H1 (cell line): ENCODE results near the gene FA2H. TPM values are rescaled to one million over a fixed set of nuclear protein-coding genes. Genes with fewer than 3 reads are reported as not detected.

Experiments
- CTCF ChIA-PET: fragments of 300-600 bp; sonication (Branson Sonifier 250); formaldehyde crosslinking; loops from one replicate; lab custom pipeline; 2021; ENCODE audit not compliant: partially characterized antibody; lab: Charles Lee
- POLR2A ChIA-PET: fragments of 300-600 bp; sonication (Branson Sonifier 250); formaldehyde crosslinking; loops from one replicate; lab custom pipeline; 2021; ENCODE audit warnings: inconsistent platforms; ENCODE audit not compliant: partially characterized antibody; lab: Charles Lee
- DNase-seq, 2 experiments: peaks; one replicate each; pipeline versions ENCODE4 v3.0.0 to v3.0.0-alpha.2; 2010 to 2022; ENCODE audit warnings: low spot score in 2 of 2, low read depth in 1 of 2, mixed read lengths in 1 of 2
- FAIRE-seq: peaks from 2 replicates; lab custom pipeline; 2011; peaks lifted over from hg19 to GRCh38; lab: Jason Lieb, UNC
- H2AFZ ChIP-seq: 2 replicates; pipeline ENCODE4 v1.8.1; 2012; ENCODE audit warnings: low read length, inconsistent platforms
- H2AK5ac ChIP-seq: 2 replicates; pipeline ENCODE4 v1.6.1; 2013; ENCODE audit warnings: low read depth, low read length
- H2BK120ac ChIP-seq: replicated peaks from 2 replicates; pipeline ENCODE3; 2013; ENCODE audit warnings: low read depth, low read length, inconsistent platforms
- H2BK12ac ChIP-seq: 2 replicates; pipeline ENCODE4 v1.6.1; 2013; ENCODE audit warnings: low read depth, low read length
- H2BK15ac ChIP-seq: 2 replicates; pipeline ENCODE4 v1.6.1; 2013; ENCODE audit warnings: low read length
- H2BK20ac ChIP-seq: 2 replicates; pipeline ENCODE4 v1.6.1; 2013; ENCODE audit warnings: low read length
- H2BK5ac ChIP-seq: 2 replicates; pipeline ENCODE4 v1.6.1; 2013; ENCODE audit warnings: low read depth, low read length
- H3K14ac ChIP-seq: 2 replicates; pipeline ENCODE4 v1.6.1; 2013; ENCODE audit warnings: inconsistent platforms; ENCODE audit not compliant: insufficient read length
- H3K18ac ChIP-seq: 2 replicates; pipeline ENCODE4 v1.6.1; 2013; ENCODE audit warnings: low read length; ENCODE audit errors: extremely low read depth
- H3K23ac ChIP-seq: 2 replicates; pipeline ENCODE4 v1.6.1; 2013; ENCODE audit warnings: inconsistent platforms; ENCODE audit not compliant: insufficient read length
- H3K23me2 ChIP-seq: 2 replicates; pipeline ENCODE4 v1.6.1; 2013; ENCODE audit warnings: low read depth, low read length
- H3K27ac ChIP-seq: 2 replicates; pipeline ENCODE4 v1.6.1; 2011; ENCODE audit warnings: low read depth, low read length, inconsistent platforms
- H3K27me3 ChIP-seq, 4 experiments: replicated peaks in 1 of 4; 1 replicate in 1 of 4; 2 replicates in 3 of 4; pipeline versions ENCODE4 v1.6.1 to v1.8.1; 2011 to 2013; ENCODE audit warnings: low read length in 3 of 4, mild to moderate bottlenecking in 3 of 4, inconsistent platforms in 2 of 4, mixed read lengths in 2 of 4, moderate library complexity in 1 of 4; ENCODE audit not compliant: control insufficient read depth in 3 of 4, insufficient read depth in 3 of 4; ENCODE audit errors: extremely low read depth in 1 of 4
- H3K36me3 ChIP-seq, 4 experiments: 2 replicates each; pipeline versions ENCODE4 v1.6.1 to v1.8.1; 2011 to 2013; ENCODE audit warnings: mild to moderate bottlenecking in 4 of 4, low read length in 3 of 4, moderate library complexity in 2 of 4, control low read depth in 1 of 4, inconsistent platforms in 1 of 4; ENCODE audit not compliant: insufficient read depth in 4 of 4, control insufficient read depth in 2 of 4
- H3K4ac ChIP-seq: replicated peaks from 2 replicates; pipeline ENCODE3; 2013; ENCODE audit warnings: low read length, low read depth, mixed read lengths, inconsistent platforms; ENCODE audit not compliant: insufficient read length
- H3K4me1 ChIP-seq, 4 experiments: replicated peaks in 1 of 4; 1 replicate in 1 of 4; 2 replicates in 3 of 4; pipeline versions ENCODE4 v1.6.1 to v1.8.1; 2011 to 2013; ENCODE audit warnings: low read length in 3 of 4, inconsistent platforms in 2 of 4, mixed read lengths in 1 of 4; ENCODE audit not compliant: insufficient read depth in 4 of 4, control insufficient read depth in 3 of 4
- H3K4me2 ChIP-seq, 2 experiments: 2 replicates each; pipeline versions ENCODE4 v1.6.1 to v1.8.1; 2011 to 2013; ENCODE audit warnings: low read depth in 2 of 2, low read length in 2 of 2, control low read depth in 1 of 2, inconsistent platforms in 1 of 2, mild to moderate bottlenecking in 1 of 2; ENCODE audit not compliant: insufficient read depth in 1 of 2
- H3K4me3 ChIP-seq, 4 experiments: fragments of 200-600, 300-600 bp in 1 of 4; sonication (generic), shearing (Covaris generic), sonication (Bioruptor Twin) in 1 of 4; 2 replicates each; pipeline versions ENCODE4 v1.5.1 to v1.8.1; 2011 to 2016; ENCODE audit warnings: low read length in 4 of 4, low read depth in 3 of 4, control low read depth in 2 of 4, inconsistent platforms in 2 of 4, mild to moderate bottlenecking in 2 of 4, mixed read lengths in 1 of 4, moderate library complexity in 1 of 4; ENCODE audit not compliant: insufficient read depth in 2 of 4; ENCODE audit errors: extremely low read depth in 1 of 4
- H3K56ac ChIP-seq: replicated peaks from 2 replicates; pipeline ENCODE3; 2013; ENCODE audit warnings: low read depth, mild to moderate bottlenecking, mixed read lengths, low read length, inconsistent platforms; ENCODE audit not compliant: insufficient read length
- H3K79me1 ChIP-seq: 2 replicates; pipeline ENCODE4 v1.6.1; 2013; ENCODE audit warnings: low read depth, low read length, control low read depth
- H3K79me2 ChIP-seq, 2 experiments: 2 replicates each; pipeline versions ENCODE4 v1.6.1 to v1.8.1; 2012 to 2013; ENCODE audit warnings: low read length in 2 of 2, mild to moderate bottlenecking in 2 of 2, inconsistent platforms in 1 of 2; ENCODE audit not compliant: insufficient read depth in 2 of 2, control insufficient read depth in 1 of 2
- H3K9ac ChIP-seq, 4 experiments: replicated peaks in 1 of 4; 1 replicate in 1 of 4; 2 replicates in 3 of 4; pipeline versions ENCODE4 v1.6.1 to v1.8.1; 2011 to 2013; ENCODE audit warnings: low read depth in 3 of 4, low read length in 3 of 4, control low read depth in 2 of 4, mild to moderate bottlenecking in 2 of 4, moderate library complexity in 2 of 4, inconsistent platforms in 1 of 4; ENCODE audit errors: extremely low read depth in 1 of 4
- H3K9me3 ChIP-seq, 2 experiments: 2 replicates each; pipeline versions ENCODE4 v1.6.1 to v1.8.1; 2012 to 2013; ENCODE audit warnings: mild to moderate bottlenecking in 2 of 2, moderate library complexity in 2 of 2, control low read depth in 1 of 2, inconsistent platforms in 1 of 2, low read depth in 1 of 2, low read length in 1 of 2, mixed read lengths in 1 of 2; ENCODE audit not compliant: insufficient read depth in 2 of 2
- H4K20me1 ChIP-seq, 2 experiments: replicated peaks in 1 of 2; 2 replicates each; pipeline versions ENCODE3 to v1.8.1; 2011 to 2013; ENCODE audit warnings: inconsistent platforms in 2 of 2, low read length in 2 of 2, mild to moderate bottlenecking in 1 of 2; ENCODE audit not compliant: insufficient read depth in 2 of 2, control insufficient read depth in 1 of 2
- H4K5ac ChIP-seq: 2 replicates; pipeline ENCODE4 v1.6.1; 2013; ENCODE audit warnings: low read length, low read depth, mixed read lengths, inconsistent platforms; ENCODE audit not compliant: insufficient read length
- H4K8ac ChIP-seq: 2 replicates; pipeline ENCODE4 v1.8.0; 2013; ENCODE audit warnings: mild to moderate bottlenecking, moderate library complexity, low read length, inconsistent platforms; ENCODE audit not compliant: insufficient read depth; ENCODE audit errors: extremely low read depth
- H4K91ac ChIP-seq: replicated peaks from 2 replicates; pipeline ENCODE3; 2013; ENCODE audit warnings: low read length, mixed read lengths, inconsistent platforms; ENCODE audit not compliant: insufficient read length
- BRCA1 ChIP-seq: IDR thresholded peaks from 2 replicates; pipeline ENCODE4 v1.6.1; 2012; ENCODE audit warnings: low read depth, low read length, improper control_type of control experiment
- CHD1 ChIP-seq: IDR thresholded peaks from 2 replicates; pipeline ENCODE4 v1.6.1; 2012; ENCODE audit warnings: low read depth, low read length, improper control_type of control experiment
- EGR1 ChIP-seq: IDR thresholded peaks from 2 replicates; pipeline ENCODE4 v1.6.1; 2011; ENCODE audit warnings: low read depth, low read length, borderline replicate concordance
- FOSL1 ChIP-seq: IDR thresholded peaks from 2 replicates; pipeline ENCODE4 v1.6.1; 2011; ENCODE audit warnings: mild to moderate bottlenecking, low read depth, low read length, moderate library complexity; ENCODE audit not compliant: insufficient read depth
- HDAC6 ChIP-seq: IDR thresholded peaks from one replicate; pipeline ENCODE4 v1.7.1; 2012; ENCODE audit warnings: low read depth, mild to moderate bottlenecking, inconsistent platforms, low read length, moderate library complexity
- RBBP5 ChIP-seq: IDR thresholded peaks from 2 replicates; pipeline ENCODE4 v1.7.1; 2012; ENCODE audit warnings: low read depth, mild to moderate bottlenecking, inconsistent platforms, low read length, moderate library complexity, borderline replicate concordance
- SIRT6 ChIP-seq: IDR thresholded peaks from one replicate; pipeline ENCODE4 v1.7.1; 2012; ENCODE audit warnings: low read length, inconsistent platforms
- SP1 ChIP-seq: IDR thresholded peaks from 2 replicates; pipeline ENCODE4 v1.6.1; 2011; ENCODE audit warnings: low read depth, low read length
- SP4 ChIP-seq: IDR thresholded peaks from 2 replicates; pipeline ENCODE4 v1.6.1; 2012; ENCODE audit warnings: low read length, inconsistent platforms
- SRF ChIP-seq: IDR thresholded peaks from 2 replicates; pipeline ENCODE4 v1.6.1; 2011; ENCODE audit warnings: mild to moderate bottlenecking, low read depth, low read length, moderate library complexity
- TEAD4 ChIP-seq: IDR thresholded peaks from 2 replicates; pipeline ENCODE4 v1.6.1; 2012; ENCODE audit warnings: low read depth, low read length, inconsistent platforms, mixed read lengths
- WGBS, 2 experiments: shearing (Covaris generic) in 1 of 2; methylation state at CpG; one replicate each; pipeline versions ENCODE4 v1.1.6 to v1.1.7; 2013 to 2015; ENCODE audit warnings: low lambda C conversion rate in 2 of 2, mixed read lengths in 2 of 2, inconsistent platforms in 1 of 2, low coverage in 1 of 2, missing lambda C conversion rate in 1 of 2; ENCODE audit not compliant: insufficient replicate concordance in 2 of 2, insufficient coverage in 1 of 2, insufficient read length in 1 of 2; ENCODE audit errors: extremely low coverage in 1 of 2, missing lambda C conversion rate in 1 of 2; 5-methylcytosine and 5-hydroxymethylcytosine counted together
- polyA plus RNA-seq, 7 experiments: library from polyadenylated mRNA; depleted of rRNA in 3 of 7; stranded (reverse) in 5 of 7; unstranded in 2 of 7; fragments of >200 nt in 5 of 7; fragments of 200-250 nt in 2 of 7; gene quantifications; 1 replicate in 5 of 7; 2 replicates in 1 of 7; 4 replicates in 1 of 7; pipeline versions ENCODE4 v1.2.1 to v1.2.3, GENCODE V29; 2011 to 2013; ENCODE audit warnings: missing spikeins in 2 of 7, mixed read lengths in 2 of 7
- total RNA-seq: library from RNA; stranded (reverse); fragmentation: NEBNext Ultra II Directional; extraction: Animal tissue kit (Norgen Biotek cat#: 25700); gene quantifications from 2 replicates; pipeline ENCODE4 v1.2.1, GENCODE V29; 2021

FA2H gene
- total and polyA plus RNA-seq, 2 of the 8 experiments (the other 6 are each of a cell fraction or from before 2014, with no cell fraction given) = 2.1 to 2.5 TPM

DNA sequence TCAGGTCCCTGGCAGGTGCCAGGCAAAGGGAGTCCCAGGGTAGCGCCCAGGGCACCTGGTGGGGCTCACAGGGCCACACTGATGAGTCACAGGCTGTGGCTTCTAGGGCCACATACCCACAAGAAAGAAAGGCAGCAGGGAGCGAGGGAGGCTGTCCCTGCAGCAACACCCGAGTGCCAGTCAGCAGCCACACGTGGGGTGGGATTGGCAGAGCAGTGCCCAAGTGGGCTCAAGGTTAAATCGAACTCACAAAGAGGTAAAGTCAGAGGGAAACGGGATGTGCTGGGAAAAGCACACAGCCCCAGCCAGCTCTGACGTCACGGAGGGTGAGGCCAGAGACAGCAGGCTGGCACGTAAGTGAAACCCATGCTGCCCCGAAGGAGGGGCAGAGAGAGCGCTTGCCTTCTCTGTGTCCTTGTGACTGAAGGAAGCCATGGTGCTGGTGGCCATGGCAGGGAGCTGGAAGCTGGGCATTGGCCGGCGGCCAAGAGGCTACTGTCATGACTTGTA, 33.8 kb downstream of the FA2H start:
- no peaks in the 10 kb centered on the region for H3K79me2 ChIP-seq
- no peak overlapping the region for H4K5ac ChIP-seq
- H3K4ac ChIP-seq = no peak overlapping the region
- H3K4me1 ChIP-seq = peaks cover 0 to 12% (median 8%) of the 10 kb centered on the region in 4 experiments; a peak in 6 of 7 replicates
- peaks cover 2% of the 10 kb centered on the region; the same call in 1 of the 2 replicates for H3K23me2 ChIP-seq
- no peak overlapping the region for H3K9ac ChIP-seq
- no peaks in the 10 kb centered on the region for H3K27me3 ChIP-seq
- no peak overlapping the region for H3K27ac ChIP-seq
- H3K18ac ChIP-seq = no peak overlapping the region
- 87% methylated on average over 13 of the region's 13 CpGs; no CpG with 5 or more reads in 1 of the 2 experiments for WGBS, 2 experiments
- no peaks in the 10 kb centered on the region for H3K36me3 ChIP-seq
- no peaks in the 10 kb centered on the region for H3K9me3 ChIP-seq
- peak overlapping the region; percentile 13 for H2BK120ac ChIP-seq
- no peak overlapping the region for H2BK20ac ChIP-seq
- H3K14ac ChIP-seq = no peak overlapping the region
- H4K20me1 ChIP-seq = no peaks in the 10 kb centered on the region
- no peaks in the 10 kb centered on the region for H3K79me1 ChIP-seq
- H3K4me2 ChIP-seq = no peak overlapping the region
- no peak overlapping the region; the same call in 1 of the 2 replicates for H2BK5ac ChIP-seq
- H2BK12ac ChIP-seq = peak overlapping the region; percentile 44; the same call in 1 of the 2 replicates
- ChIA-PET POLR2A (no interaction called here), CTCF (interaction anchor here (1.0 to 32.9 kb wide), 5 partner anchors 8 to 25 kb away, joined by 3 to 576 read pairs (median 4); no protein-coding TSS in a partner anchor)
- H3K4me3 ChIP-seq = no peak overlapping the region
- DNase-seq (no peak), FAIRE-seq (no peak)
- H4K8ac ChIP-seq = no peak overlapping the region
- no peak overlapping the region for H2AFZ ChIP-seq
- no peak overlapping the region for H3K56ac ChIP-seq
- no peak overlapping the region for H2AK5ac ChIP-seq
- H2BK15ac ChIP-seq = peak overlapping the region; percentile 75; the same call in 1 of the 2 replicates
- no peak overlapping the region for H3K23ac ChIP-seq
- no peak for TF ChIP-seq RBBP5
- no peak for TF ChIP-seq SP4
- no peak for TF ChIP-seq SRF
- TF ChIP-seq CHD1 = no peak
- no peak for TF ChIP-seq BRCA1
- TF ChIP-seq HDAC6 = no peak
- TF ChIP-seq EGR1 = no peak
- no peak for TF ChIP-seq FOSL1
- TF ChIP-seq SIRT6 = no peak
- TF ChIP-seq SP1 = no peak
- no peak for TF ChIP-seq TEAD4
- peak overlapping the region; percentile 80 for H4K91ac ChIP-seq
